Myocyte (in vitro differentiated cells): ENCODE results near the gene PLCL1. TPM values are rescaled to one million over a fixed set of nuclear protein-coding genes. Genes with fewer than 3 reads are reported as not detected.
"Not testable (repeated sequence)": the region's sequence is repeated elsewhere in the genome, so short reads cannot be mapped to it uniquely, and the experiment has no call there.

Experiments used
- DNase-seq: peaks from one replicate; pipeline ENCODE4 v3.0.0-alpha.2; 2012; ENCODE audit warnings: low read depth
- total RNA-seq: library from RNA; depleted of rRNA; stranded (reverse); fragments of >200 nt; gene quantifications from 2 replicates; pipeline ENCODE4 v1.2.3, GENCODE V29; 2014

Gene PLCL1
- total RNA-seq, 1 donor from 2014 or later = 2.5 TPM

DNA sequence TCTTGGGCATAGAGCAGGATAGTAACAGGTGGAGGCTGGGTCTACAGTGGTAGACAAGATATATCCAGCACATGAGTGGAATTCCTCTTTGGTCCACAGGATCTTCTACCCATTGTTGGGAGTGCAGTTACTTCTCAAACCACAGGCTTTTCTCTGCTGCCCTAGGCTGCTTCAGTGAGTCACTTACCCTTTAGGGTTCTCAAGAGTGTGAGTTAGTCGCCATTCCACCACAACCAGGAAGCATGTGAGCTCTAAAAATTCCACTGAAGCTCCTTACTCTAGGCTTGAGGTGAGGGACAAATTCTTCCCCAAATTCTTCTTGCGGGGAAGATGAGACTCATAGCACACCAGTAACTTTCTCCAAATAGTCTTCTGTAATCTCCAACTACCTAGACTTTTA, 189.4 kb downstream of the PLCL1 start:
- DNase-seq = peak; percentile 85

DNA sequence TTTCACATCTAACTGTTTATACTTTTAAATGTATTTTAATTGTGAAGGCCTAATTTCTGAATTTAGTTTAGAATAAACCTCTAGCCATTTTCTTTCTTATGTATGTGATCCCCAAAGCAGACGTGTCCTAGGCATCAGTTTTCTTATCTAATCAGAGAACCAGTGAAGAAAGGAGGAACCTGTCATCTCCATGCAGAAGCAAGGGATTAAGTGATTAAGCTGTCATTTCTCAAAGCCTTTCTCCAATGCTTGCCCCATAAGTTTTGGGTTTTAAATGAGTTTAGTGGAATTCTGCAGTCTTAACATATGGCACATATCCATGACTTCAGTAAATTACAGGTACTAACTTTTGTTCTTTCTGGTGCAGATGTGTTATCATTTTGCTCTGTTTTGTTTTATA, 190.4 kb downstream of the PLCL1 start:
- DNase-seq = no peak

DNA sequence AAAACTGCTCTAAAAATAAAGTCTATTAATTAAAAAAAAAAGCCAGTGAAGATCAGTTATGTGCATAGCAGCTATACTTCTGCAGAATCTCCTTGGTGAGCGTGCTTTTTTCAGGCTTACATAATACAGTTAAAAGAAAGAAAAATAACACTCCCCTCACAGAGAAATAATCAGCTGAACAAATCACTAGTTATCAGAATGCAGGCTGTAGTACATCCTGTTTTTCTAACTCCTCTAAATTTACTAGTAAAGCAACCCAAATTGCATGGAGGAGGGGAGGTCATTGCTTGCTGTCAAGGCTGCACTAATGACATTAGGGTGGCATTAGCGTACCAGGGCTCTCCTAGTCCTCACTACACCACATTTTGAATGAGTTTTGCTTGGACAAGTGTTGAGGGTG, 192.2 kb downstream of the PLCL1 start:
- no peak for DNase-seq

- DNase-seq = no peak
These were observed 192.7 kb downstream of the PLCL1 start for GRCh38 chr2:197997083-197997541.

DNA sequence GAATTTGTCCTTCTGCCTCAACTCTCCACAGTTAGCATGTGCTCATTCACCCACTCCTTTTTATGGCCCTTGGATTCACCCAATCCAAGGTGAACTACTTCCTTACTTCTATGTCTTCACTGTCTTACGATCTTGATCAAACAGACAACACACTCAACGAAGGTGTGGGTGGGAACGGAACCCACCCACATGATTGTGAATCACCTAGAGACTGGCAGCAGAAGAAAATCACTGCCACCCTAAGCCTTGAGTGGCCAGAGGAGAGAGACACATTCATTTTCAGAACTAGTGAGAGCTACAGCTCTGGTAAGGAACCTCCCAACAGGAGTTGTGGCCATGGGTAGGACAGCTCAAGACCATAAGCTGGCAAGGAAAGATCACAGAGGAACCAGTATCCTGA, 194.3 kb downstream of the PLCL1 start:
- no peak for DNase-seq

- DNase-seq = no peak
These were observed 196.0 kb downstream of the PLCL1 start for GRCh38 chr2:198000417-198000816.

DNA sequence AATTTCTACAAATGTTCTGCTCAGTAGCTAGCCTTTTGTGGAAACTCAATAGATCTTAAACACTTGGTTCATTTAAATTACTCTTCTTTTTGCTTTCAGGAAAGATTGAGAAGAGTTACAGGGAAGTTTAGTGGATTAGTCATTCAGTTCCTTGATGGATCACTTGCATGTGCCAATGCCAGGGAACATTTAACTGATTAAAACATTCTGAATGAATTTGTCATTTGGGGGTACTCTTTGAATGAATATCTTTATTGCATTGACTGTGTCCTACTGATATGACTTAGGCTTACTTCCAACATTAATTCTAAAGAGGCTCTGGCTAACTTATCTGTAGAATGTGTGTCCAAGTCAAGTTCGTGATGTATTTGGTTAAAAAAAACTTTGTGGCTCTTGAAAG, 199.8 kb downstream of the PLCL1 start:
- DNase-seq = no peak

DNA sequence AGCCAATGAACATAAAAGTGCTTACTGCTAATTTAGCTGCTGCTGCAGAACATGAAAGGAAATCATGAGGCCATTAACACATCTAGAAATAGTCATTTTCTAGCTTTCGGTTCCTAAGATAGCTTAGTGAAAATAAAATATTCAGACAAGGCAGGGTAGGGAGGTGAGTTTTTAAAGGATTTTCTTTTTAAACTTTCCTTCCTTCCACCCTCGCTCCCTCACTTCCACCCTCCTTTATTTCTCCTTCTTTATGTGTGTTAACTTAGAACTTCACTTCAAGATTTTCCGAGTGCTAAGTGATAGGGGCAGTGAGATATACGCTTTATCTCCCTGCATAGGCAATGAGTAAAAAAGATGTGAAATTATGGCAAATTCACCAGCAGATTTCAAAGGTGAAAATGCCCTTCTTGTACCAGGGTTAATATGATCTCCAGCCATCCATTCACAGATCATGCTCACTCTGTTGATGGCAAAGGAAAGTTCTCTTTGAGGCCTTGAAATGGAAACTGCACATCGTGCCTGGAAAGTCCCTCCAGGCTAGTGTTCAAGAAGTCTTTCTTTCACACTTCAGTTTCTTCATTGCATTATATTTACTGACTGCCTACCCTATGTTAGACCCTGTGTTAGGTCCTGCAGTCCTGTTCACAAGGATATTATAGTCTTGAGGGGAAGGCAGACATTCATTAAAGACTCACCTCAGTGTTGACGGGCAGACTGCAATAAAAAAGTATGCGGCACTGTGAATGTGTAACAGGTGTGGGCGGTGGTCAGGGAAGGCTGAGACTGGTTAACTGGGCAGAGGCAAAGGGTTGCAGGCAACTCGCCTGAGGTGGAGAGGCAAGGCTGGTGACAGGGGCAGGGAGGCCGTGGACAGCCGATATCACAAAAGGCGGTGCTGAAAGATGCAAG, 200.8 kb downstream of the PLCL1 start:
- DNase-seq = no peak

- no peak for DNase-seq
These were observed 202.3 kb downstream of the PLCL1 start for GRCh38 chr2:198006733-198007132.

GRCh38 chr2:198008230-198008629, 203.8 kb downstream of the PLCL1 start:
- DNase-seq = no peak

DNA sequence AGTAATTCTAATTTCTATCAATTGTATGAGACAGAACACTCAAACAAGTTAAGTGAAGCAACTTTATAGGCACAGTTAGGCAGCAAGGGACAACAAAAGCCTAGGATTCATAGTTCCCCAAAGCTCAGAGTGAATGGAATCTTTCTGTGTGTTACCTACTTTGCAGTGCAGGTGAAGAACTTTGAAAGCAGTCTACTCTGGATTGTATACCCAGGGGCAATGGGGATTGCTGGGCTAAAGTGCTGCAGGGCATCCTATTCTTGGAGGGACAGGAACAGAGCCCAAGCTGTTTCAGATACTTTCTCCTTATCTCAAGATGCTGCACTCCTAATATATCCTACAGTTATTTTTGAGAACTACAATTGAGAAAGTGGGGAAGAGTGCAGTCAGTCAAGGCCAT, 207.6 kb downstream of the PLCL1 start:
- DNase-seq = no peak

DNA sequence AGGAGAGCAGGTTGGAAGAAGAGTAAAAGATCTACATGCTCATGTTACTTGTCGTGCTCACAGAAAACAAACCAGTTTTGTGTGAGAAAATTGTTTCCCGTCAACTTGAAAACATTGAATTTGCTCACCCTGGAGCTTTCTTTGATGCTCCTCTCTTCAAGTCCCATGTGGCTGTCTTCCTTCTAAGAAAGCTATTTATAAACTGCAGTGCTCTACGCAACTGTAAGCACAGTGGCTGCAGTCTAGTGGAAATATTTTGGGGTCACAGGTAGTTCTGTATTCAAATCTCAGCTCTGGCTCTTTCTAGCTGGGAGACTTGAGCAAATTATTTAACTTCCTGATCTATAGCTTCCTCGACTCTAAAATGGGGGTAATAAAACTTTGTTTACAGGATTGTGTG, 211.8 kb downstream of the PLCL1 start:
- no peak for DNase-seq

GRCh38 chr2:198017068-198017467, 212.7 kb downstream of the PLCL1 start:
- no peak for DNase-seq

- no peak for DNase-seq
These were observed 224.6 kb downstream of the PLCL1 start for GRCh38 chr2:198028955-198029354.

- DNase-seq = not testable (repeated sequence)
These were observed 225.2 kb downstream of the PLCL1 start for GRCh38 chr2:198029576-198029975.

DNA sequence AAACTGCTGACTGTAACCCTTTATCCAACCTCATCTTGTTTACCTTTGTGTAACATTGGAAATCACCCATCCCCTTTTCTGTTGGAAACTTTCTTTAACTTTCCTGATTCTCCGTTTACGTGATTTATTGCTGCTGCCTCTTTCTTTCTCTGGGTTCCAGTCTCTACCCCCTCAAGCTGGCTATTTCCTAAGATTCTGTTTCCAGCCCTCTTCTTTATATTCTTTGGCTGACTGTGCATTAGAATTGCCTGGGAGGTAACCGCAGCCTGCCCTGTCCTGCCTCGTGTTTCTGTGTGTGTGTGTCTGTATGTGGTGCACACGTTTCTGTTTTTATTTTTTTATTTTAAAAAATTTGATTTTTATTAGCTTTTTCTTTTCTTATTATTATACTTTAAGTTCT, 229.2 kb downstream of the PLCL1 start:
- DNase-seq = no peak

DNA sequence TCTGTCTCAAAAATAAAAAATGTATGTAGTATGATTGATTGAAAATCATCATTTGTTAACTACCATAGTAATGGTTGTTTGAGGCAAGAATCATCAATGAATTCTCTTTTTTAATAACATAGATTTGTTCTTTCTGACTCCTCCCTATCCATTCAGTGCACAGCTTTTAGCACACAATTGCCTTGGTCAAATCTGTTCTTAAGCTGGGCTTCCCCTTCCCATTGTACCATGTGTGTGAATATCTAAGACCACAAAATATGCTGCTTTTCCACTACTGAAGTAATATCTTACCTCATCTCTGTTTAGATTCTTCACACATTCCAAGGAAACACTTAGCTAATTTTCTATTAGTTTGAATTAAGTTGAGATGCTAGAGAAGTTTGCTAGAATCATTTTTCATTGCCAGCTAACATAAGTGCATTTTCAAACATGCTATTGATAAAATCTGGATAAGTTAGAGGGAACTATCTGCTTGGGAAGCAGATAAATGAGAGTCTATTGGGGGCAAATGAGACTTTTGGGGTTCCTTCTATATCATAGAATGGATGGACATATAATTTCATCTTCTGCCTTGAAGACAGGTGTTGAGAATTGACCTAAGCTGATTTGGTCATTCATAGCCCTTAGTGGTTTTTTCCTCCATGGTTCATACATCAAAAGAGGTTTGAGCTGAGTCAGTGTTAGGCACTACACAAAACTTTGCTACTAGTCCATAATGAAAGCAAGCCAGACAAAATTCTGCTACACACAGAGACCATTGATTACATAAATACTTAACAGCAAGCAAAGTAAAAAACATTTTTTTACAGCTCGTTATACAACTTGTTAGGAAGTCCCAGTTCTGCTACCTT, 231.9 kb downstream of the PLCL1 start:
- DNase-seq = no peak

GRCh38 chr2:198040835-198041234, 236.4 kb downstream of the PLCL1 start:
- DNase-seq = no peak

DNA sequence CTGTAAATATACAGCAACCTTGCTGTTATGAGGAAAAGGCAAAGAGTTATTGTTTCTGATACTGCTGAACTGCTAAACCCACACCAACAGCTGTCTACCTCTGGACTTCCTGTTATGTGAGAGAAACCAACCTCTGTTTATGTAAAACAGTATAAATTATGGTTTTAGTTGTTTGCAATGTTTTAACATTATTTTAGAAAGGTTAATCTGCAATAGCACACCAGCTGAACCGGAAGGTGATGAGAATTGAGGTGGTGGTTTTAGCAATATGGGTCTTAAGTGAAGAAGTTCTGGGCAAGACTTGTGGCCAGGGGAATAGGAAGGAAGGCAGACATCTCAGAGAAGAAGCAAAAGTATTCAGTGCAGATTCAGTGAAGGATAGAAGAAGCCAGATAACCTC, 237.8 kb downstream of the PLCL1 start:
- DNase-seq = no peak

GRCh38 chr2:198044777-198045176, 240.4 kb downstream of the PLCL1 start:
- no peak for DNase-seq

- DNase-seq = no peak
These were observed 240.8 kb downstream of the PLCL1 start for GRCh38 chr2:198045227-198045626.

DNA sequence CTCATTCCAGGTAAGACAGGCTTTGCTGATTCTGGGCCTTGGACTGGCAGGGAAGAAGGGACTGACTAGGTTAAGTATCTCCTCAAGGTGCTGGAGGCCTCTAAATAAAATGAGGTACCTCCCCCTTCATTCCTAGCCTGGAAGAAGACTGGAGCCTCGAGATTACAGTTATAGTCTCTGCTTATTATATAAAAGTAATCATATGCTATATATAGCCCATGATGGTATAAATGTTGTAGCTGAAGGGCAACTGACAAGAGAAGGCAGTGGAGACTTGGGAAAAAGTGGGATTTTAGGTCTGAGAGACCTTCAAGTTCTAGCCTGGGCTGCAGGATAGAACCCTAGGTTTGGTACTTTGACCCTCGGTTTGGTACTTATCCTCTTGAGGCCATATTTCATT, 248.3 kb downstream of the PLCL1 start:
- no peak for DNase-seq
